HG02763 (cell line): Measurements from ENCODE around the gene LETM1.
"Not testable (repeated sequence)": the region's sequence is repeated elsewhere in the genome, so short reads cannot be mapped to it uniquely, and the experiment has no call there.

Experiments used
- ATAC-seq: cut with Tn5 transposase; IDR thresholded peaks from one replicate; pipeline ENCODE4 v1.9.1; 2021; ENCODE audit warnings: mild to moderate bottlenecking, moderate library complexity; ENCODE audit not compliant: unreplicated experiment

LETM1 gene

DNA sequence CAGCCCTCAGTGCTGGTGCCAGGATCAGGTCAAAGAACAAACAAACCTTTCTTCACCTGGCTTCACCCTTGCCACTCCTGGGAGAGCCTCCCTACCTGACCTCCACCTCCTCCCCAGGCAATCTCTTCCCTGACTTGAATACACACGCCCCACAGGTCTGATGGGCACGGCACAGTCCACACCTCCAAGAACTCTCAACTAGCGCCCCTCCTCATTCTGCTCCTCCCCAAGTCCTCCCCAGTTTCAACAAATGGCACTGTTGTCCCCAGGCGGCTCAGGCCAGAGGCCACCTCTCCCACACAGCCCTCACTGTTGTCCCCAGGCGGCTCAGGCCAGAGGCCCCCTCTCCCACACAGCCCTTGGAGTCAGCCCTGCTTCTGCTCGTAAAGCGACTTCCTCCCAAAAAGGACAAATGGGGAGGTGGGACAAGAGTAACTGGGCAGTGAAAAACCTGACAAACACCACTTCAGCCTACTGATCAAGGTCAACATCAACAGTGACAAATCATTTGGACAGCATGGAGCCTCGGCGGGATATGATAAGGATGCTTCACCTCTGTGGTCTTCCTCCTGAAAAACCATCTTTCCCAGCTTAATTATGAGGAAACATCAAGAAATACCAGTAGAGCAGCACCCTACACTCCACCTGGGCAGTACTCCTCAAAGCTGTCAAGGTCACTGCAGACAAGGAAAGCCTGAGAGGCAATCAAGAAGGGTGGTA is 2.9 kb downstream of the LETM1 start:
- ATAC-seq, result no peak

GRCh38 chr4:1851575-1852410 is 4.2 kb downstream of the LETM1 start:
- no peak for ATAC-seq

DNA sequence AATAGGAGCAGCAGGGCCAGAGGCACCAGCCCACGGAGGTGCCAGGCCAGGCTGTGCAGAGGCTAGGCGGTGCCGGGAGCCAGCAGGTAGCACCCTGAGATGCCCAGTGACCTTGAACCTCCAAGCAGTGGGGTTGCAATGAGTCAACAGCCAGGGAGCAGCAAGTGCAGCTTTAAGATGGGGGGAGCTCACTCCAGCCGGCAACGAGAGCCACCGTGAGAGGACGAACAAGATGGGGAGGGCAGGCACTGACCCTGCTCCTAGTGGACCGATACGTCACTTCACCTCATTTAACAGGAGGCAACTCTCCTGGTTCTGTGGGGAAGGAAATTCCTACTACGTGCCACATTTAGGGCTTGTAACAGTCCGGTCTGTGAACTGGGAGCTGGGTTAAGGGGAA is 4.8 kb downstream of the LETM1 start:
- no peak for ATAC-seq

DNA sequence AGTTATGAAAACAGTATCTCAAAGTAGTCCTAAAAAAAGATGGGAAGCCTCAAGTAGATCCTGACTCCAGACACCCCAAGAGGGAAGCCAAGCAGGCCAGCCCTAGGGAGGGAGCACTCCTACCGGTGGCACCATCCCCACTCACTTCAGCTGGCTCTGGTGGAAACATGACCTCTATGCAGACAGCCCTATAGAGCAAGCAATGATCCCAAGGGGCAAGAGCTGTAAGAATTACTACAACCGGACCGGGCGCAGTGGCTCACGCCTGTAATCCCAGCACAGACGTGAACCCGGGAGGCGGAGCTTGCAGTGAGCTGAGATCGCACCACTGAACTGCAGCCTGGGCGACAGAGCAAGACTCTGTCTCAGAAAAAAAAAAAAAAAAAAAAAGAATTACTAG is 5.7 kb downstream of the LETM1 start:
- no peak for ATAC-seq

DNA sequence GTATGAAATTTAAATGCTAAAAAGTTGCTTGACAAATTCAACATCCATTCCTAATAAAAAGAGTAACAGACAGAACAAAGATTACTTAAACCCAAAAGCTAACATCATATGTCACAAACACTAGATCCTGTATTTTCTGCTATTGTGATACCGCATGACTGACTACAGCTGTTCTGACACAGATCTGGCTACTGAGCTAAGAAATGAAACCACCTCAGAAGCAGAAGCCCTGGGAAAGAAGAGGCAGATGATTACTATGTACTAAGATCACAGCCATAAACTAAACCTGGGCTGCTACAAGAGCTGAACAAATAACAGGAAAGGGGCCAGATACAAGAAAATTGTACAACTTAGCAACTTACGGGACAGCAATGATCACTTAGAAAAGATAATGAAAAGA is 9.4 kb downstream of the LETM1 start:
- ATAC-seq, result no peak

GRCh38 chr4:1844618-1845017 is 11.3 kb downstream of the LETM1 start:
- not testable (repeated sequence) for ATAC-seq

DNA sequence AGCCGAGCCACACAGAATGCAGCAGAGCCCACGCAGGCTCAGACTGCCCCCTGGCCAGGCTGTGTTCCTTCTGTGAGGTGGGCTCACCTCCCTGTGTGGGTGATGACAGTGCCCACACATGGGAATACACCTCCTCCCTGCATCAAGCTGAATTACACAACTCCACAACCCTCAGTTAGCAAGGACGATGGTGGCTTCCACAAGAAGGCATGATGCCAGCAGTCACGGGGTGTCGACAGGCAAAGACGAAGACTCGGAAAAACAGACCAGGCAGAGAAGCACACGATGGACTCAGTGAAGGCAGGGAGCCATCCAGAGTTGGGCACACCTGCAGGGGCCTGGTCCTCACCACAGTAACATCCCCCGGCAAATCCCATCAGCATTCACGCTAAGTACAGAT is 12.1 kb downstream of the LETM1 start:
- no peak for ATAC-seq

GRCh38 chr4:1842993-1843448 is 12.9 kb downstream of the LETM1 start:
- ATAC-seq, result no peak

GRCh38 chr4:1842339-1842895 is 13.5 kb downstream of the LETM1 start:
- no peak for ATAC-seq

DNA sequence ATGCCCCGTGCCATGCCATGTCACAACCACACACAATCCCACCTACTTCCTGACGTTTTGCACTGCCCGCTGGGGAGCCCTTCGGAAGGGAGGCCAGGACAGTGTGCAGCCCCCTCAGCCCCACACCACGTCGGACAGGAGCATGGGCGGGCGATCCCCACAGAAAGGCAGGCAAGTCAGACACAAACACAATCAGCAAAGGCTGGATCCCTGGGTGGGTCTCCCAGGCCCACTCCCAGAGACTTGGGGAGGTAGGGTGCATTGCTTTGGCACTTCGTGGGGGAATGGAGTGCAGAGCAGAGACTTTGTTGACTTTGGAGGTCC is 14.1 kb downstream of the LETM1 start:
- no peak for ATAC-seq

DNA sequence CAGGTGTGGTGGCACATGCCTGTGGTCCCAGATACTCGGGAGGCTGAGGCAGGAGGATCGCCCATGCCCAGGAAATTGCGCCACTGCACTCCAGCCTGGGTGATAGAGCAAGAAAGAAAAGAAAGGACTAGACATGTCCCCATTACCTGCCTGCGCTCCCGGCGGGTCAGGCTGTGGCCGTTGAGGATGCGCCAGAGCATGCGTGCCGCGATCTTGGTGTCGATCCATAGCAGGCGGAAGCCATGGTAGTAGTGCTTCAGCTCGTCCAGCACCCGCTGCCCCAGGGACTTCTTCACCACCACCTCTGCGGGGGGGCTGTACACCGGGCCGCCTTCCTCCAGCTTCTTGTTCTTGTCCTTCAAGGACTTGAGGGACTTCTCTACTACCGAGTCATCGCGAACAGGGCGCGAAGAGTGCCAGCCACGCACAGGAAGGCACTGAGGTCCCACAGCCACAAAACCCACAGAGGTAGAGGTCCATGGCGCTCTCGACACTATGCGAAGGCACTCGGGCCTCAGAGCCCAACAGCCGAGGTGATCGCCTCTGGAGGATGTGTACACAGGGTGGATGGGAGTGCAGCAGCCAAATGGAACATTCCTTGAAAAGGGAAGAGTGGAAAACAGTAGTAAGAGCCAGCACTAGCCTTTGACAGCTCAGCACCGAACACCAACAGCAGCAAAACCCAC is 14.6 kb downstream of the LETM1 start:
- ATAC-seq, result no peak

DNA sequence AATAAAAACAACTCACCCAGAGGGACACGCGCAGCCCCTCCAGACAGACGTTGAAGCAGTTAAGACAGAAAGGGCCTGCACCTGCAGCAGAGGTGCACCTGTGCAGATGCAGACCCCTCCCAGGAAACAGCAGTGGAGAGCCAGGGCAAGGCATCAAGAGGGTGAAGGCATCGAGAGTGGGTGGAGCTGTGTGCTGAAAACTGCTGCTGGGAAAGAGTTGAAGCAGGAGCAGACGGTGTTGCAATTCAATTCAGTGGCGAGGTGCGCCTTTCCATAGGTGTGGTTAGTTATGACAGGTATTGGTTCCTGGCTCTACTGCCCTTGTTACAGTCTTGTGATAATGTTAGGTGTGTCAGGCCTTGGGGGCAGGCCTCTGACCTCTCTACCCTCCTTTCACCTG is 16.7 kb downstream of the LETM1 start:
- no peak for ATAC-seq

GRCh38 chr4:1837069-1837468 is 18.9 kb downstream of the LETM1 start:
- no peak for ATAC-seq

DNA sequence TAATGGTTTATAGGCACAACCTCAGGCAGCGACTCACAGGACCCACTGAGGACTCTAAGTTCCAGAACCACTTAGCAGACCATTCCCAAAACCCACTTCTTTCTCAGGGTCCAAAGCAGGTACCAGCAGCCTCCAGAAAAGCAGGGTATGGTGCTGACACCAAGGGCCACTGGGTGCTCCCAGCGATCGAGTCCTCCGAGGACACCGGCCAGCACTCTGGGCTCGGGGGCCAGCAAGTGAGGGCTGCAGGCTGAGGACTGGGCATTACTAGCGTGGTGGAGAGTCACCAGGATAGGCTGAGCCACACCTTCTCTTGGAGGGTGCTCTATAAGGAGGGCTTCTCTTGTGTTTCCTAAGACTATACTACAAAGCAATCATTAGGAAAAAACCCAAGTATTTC is 19.3 kb downstream of the LETM1 start:
- no peak for ATAC-seq

- ATAC-seq, result not testable (repeated sequence)
Observed at GRCh38 chr4:1835836-1836235, 20.1 kb downstream of the LETM1 start.

DNA sequence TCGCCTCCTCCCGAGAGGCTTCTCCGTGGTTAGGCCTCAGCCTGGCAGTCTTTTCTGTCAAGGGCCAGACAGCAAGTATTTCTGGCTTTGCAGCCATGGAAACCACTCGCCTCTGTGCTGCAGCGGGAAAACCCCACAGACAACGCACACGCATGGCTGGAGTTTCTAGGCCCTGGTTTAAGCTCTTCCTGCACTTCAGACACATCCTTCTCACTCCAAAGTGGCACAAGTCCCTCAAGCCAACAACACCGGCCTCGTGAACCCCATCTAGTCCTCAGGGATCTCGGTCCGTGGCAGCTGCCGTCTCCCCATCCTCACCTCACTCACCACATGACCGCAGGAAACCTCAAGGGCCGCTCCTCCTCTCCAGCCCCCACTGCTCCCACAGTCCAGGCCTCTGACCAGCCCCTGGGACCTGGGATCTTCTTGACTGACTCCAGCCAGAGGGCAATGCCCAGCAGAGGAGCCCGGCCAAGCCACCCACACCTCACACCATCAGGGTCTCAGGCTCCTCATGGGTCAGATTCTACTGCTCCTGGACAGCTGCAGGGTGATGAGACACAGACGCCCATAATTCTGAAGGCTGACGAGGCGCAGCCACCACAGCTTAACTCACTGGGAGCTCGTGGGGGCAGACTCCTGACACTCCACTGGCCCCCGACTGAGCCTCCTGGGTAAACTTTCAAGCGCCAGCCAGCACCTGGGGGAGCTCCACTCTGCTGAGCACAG is 21.7 kb downstream of the LETM1 start:
- ATAC-seq, result no peak

- ATAC-seq, result no peak
Observed at GRCh38 chr4:1833307-1834046, 22.5 kb downstream of the LETM1 start.

- ATAC-seq, result no peak
Observed at GRCh38 chr4:1832690-1833089, 23.3 kb downstream of the LETM1 start.

- no peak for ATAC-seq
Observed at GRCh38 chr4:1831331-1831730, 24.6 kb downstream of the LETM1 start.

DNA sequence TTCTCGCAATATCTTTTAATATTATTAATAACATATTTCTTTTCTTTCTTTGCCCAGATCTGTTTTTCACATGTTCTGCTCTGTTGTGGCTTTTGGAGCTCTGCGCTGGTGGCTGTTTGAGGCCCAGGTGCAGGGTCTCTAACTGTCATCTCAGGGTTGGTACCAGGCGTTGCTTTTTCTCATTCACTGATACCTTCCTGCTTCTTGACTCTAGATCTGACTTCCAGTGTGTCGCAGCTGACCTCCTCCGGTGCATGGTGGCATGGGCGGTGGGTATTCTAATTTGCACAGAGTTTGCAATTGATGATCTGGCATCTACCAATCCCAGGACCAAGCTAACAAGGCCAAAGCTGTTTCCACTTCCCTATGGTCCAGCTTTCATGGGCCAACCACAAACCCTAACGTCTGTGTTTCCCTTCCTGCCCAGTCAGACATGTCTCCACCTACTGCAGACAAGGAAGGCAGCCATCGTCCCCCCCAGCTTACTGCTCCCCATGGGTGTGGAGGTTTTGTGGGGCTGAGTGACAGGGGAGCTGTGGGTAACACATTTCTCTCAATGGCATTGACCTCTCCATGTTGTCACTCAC is 25.2 kb downstream of the LETM1 start:
- no peak for ATAC-seq
